GM23248 (cell line): ENCODE measurements around the gene SMARCD2. TPM values are rescaled to one million over a fixed set of nuclear protein-coding genes. Genes with fewer than 3 reads are reported as not detected.

Experiments
- DNase-seq: peaks from one replicate; pipeline ENCODE4 v3.0.0-alpha.2; 2015
- H2AFZ ChIP-seq: fragments of 200-600 bp; sonication (generic); 2 replicates; pipeline ENCODE4 v1.6.1; 2016; ENCODE audit warnings: antibody characterized with exemption
- H3F3A ChIP-seq: fragments of 200-600 bp; sonication (generic); 2 replicates; pipeline ENCODE4 v1.6.1; 2016; ENCODE audit warnings: mild to moderate bottlenecking, antibody characterized with exemption, mixed run types; ENCODE audit not compliant: insufficient read depth
- H3K27ac ChIP-seq: fragments of 200-600 bp; sonication (generic); 2 replicates; pipeline ENCODE4 v1.5.1; 2016; ENCODE audit warnings: mild to moderate bottlenecking
- H3K27me3 ChIP-seq: fragments of 200-600 bp; sonication (generic); replicated peaks from 2 replicates; pipeline ENCODE4 v1.6.1; 2016; ENCODE audit warnings: mild to moderate bottlenecking; ENCODE audit not compliant: insufficient read depth
- H3K36me3 ChIP-seq: fragments of 200-600 bp; sonication (generic); 2 replicates; pipeline ENCODE4 v1.6.1; 2016; ENCODE audit warnings: low read depth, mild to moderate bottlenecking
- H3K4me1 ChIP-seq: fragments of 200-600 bp; sonication (generic); 2 replicates; pipeline ENCODE4 v1.6.1; 2016; ENCODE audit warnings: mild to moderate bottlenecking; ENCODE audit not compliant: insufficient read depth
- H3K4me2 ChIP-seq: fragments of 200-600 bp; sonication (generic); one replicate; pipeline ENCODE4 v1.6.1; 2016; ENCODE audit warnings: mild to moderate bottlenecking; ENCODE audit not compliant: unreplicated experiment
- H3K4me3 ChIP-seq: fragments of 200-600 bp; sonication (generic); 2 replicates; pipeline ENCODE4 v1.5.1; 2016; ENCODE audit warnings: mild to moderate bottlenecking
- H3K79me2 ChIP-seq: fragments of 200-600 bp; sonication (generic); 2 replicates; pipeline ENCODE4 v1.6.1; 2016; ENCODE audit warnings: mild to moderate bottlenecking; ENCODE audit not compliant: insufficient read depth
- H3K9ac ChIP-seq: fragments of 200-600 bp; sonication (generic); 2 replicates; pipeline ENCODE4 v1.6.1; 2016; ENCODE audit warnings: mild to moderate bottlenecking
- H3K9me2 ChIP-seq: fragments of 200-600 bp; sonication (generic); 2 replicates; pipeline ENCODE4 v1.6.1; 2016; ENCODE audit warnings: mixed run types, mild to moderate bottlenecking, moderate library complexity; ENCODE audit not compliant: insufficient read depth
- H3K9me3 ChIP-seq: fragments of 200-600 bp; sonication (generic); one replicate; pipeline ENCODE4 v1.6.1; 2017; ENCODE audit warnings: low read depth
- H4K20me1 ChIP-seq: fragments of 200-600 bp; sonication (generic); 2 replicates; pipeline ENCODE4 v1.6.0; 2016; ENCODE audit not compliant: insufficient read depth
- EZH2 ChIP-seq: fragments of 200-600 bp; sonication (generic); IDR thresholded peaks from 2 replicates; pipeline ENCODE4 v1.6.1; 2018; ENCODE audit warnings: antibody characterized with exemption, mild to moderate bottlenecking; ENCODE audit not compliant: insufficient read depth, poor library complexity, severe bottlenecking
- EZH2phosphoT487 ChIP-seq: fragments of 200-600 bp; sonication (generic); IDR thresholded peaks from 2 replicates; pipeline ENCODE4 v1.6.1; 2018; ENCODE audit warnings: antibody characterized with exemption, moderate library complexity, mild to moderate bottlenecking, low read depth; ENCODE audit not compliant: insufficient read depth
- WGBS, 2 experiments: methylation state at CpG; one replicate each; pipeline ENCODE4 v1.1.6; 2015 to 2017; ENCODE audit warnings: low lambda C conversion rate in 2 of 2, low coverage in 1 of 2; ENCODE audit errors: missing lambda C conversion rate in 2 of 2; 5-methylcytosine and 5-hydroxymethylcytosine counted together
- in situ Hi-C: fragments of 300-500 bp; cut with MboI; formaldehyde crosslinking; loops from 2 replicates; pipeline ENCODE4 v1.15.0; 2020
- polyA plus RNA-seq: library from polyadenylated mRNA; unstranded; fragments of >200 nt; fragmentation: Nextera tagmentation; extraction: Ambion mirVana; gene quantifications from 2 replicates; pipeline ENCODE4 v1.2.1, GENCODE V29; 2016
- total RNA-seq: library from RNA; depleted of rRNA; stranded (reverse); fragments of >200 nt; shearing (Covaris generic); gene quantifications from 2 replicates; pipeline ENCODE4 v1.2.3, GENCODE V29; 2014

SMARCD2 gene
- total and polyA plus RNA-seq, 2 experiments from 2014 or later, result 29.3 to 88.5 TPM

GRCh38 chr17:63823659-63824331 lies 18.7 kb downstream of the SMARCD2 start:
- Histone ChIP-seq H3K9me2 (no peaks in the 10 kb centered on the region), H3K4me3 (no peak overlapping the region), H3K79me2 (peaks cover 79% of the 10 kb centered on the region), H3K9me3 (no peaks in the 10 kb centered on the region), H3K4me1 (peaks cover 6% of the 10 kb centered on the region), H4K20me1 (no peaks in the 10 kb centered on the region), H3K9ac (no peak overlapping the region), H3K27ac (no peak overlapping the region), H3K36me3 (peaks cover 69% of the 10 kb centered on the region), H3F3A (peaks cover 34% of the 10 kb centered on the region), H2AFZ (no peak overlapping the region), H3K27me3 (no peaks in the 10 kb centered on the region), H3K4me2 (no peak overlapping the region)
- 88 to 92% methylated on average over 13 of the region's 13 CpGs for WGBS, 2 experiments
- TF ChIP-seq EZH2phosphoT487 (no peak), EZH2 (no peak)
- DNase-seq, result no peak
- in situ Hi-C loops, result no loop called here

- peaks cover 66% of the 10 kb centered on the region for H3K79me2 ChIP-seq
- H3K9me3 ChIP-seq, result no peaks in the 10 kb centered on the region
- no peak overlapping the region for H3K4me3 ChIP-seq
- in situ Hi-C loops, result no loop called here
- TF ChIP-seq EZH2phosphoT487 (no peak), EZH2 (no peak)
- H3K36me3 ChIP-seq, result peaks cover 76% of the 10 kb centered on the region
- H3K4me1 ChIP-seq, result no peaks in the 10 kb centered on the region; the same call in 1 of the 2 replicates
- H2AFZ ChIP-seq, result no peak overlapping the region
- H3K9me2 ChIP-seq, result no peaks in the 10 kb centered on the region
- no peak overlapping the region for H3K4me2 ChIP-seq
- DNase-seq, result no peak
- no peaks in the 10 kb centered on the region for H3K27me3 ChIP-seq
- H3F3A ChIP-seq, result peaks cover 45% of the 10 kb centered on the region
- H3K27ac ChIP-seq, result no peak overlapping the region
- H3K9ac ChIP-seq, result no peak overlapping the region
- H4K20me1 ChIP-seq, result no peaks in the 10 kb centered on the region
Measured at GRCh38 chr17:63822537-63822936, 19.9 kb downstream of the SMARCD2 start.

GRCh38 chr17:63821804-63822203 lies 20.7 kb downstream of the SMARCD2 start:
- Histone ChIP-seq H2AFZ (no peak overlapping the region), H3K27me3 (no peaks in the 10 kb centered on the region), H3K4me3 (no peak overlapping the region), H3K9ac (no peak overlapping the region), H3K9me3 (no peaks in the 10 kb centered on the region), H3K36me3 (peaks cover 84% of the 10 kb centered on the region), H3K4me2 (no peak overlapping the region), H3F3A (peaks cover 52% of the 10 kb centered on the region), H4K20me1 (no peaks in the 10 kb centered on the region), H3K9me2 (no peaks in the 10 kb centered on the region), H3K27ac (no peak overlapping the region), H3K4me1 (no peaks in the 10 kb centered on the region; the same call in 1 of the 2 replicates), H3K79me2 (peaks cover 66% of the 10 kb centered on the region)
- in situ Hi-C loops, result no loop called here
- TF ChIP-seq EZH2phosphoT487, result no peak
- no peak for TF ChIP-seq EZH2
- 63 to 76% methylated on average over 6 of the region's 6 CpGs for WGBS, 2 experiments
- DNase-seq, result no peak

- H3K9me2 ChIP-seq, result no peaks in the 10 kb centered on the region
- TF ChIP-seq EZH2 (no peak), EZH2phosphoT487 (no peak)
- no peaks in the 10 kb centered on the region for H3K9me3 ChIP-seq
- H3K4me1 ChIP-seq, result peaks cover 4% of the 10 kb centered on the region; the same call in 1 of the 2 replicates
- H3K36me3 ChIP-seq, result peaks cover 91% of the 10 kb centered on the region
- H3K4me2 ChIP-seq, result no peak overlapping the region
- H3K9ac ChIP-seq, result no peak overlapping the region
- H3K27me3 ChIP-seq, result no peaks in the 10 kb centered on the region
- no peak for DNase-seq
- in situ Hi-C loops, result no loop called here
- no peak overlapping the region for H2AFZ ChIP-seq
- WGBS, 2 experiments, result 69 to 76% methylated on average over 10 of the region's 10 CpGs
- H3K27ac ChIP-seq, result no peak overlapping the region
- peaks cover 59% of the 10 kb centered on the region for H3K79me2 ChIP-seq
- peaks cover 60% of the 10 kb centered on the region for H3F3A ChIP-seq
- H4K20me1 ChIP-seq, result no peaks in the 10 kb centered on the region
- H3K4me3 ChIP-seq, result no peak overlapping the region
Measured at GRCh38 chr17:63820963-63821561, 21.4 kb downstream of the SMARCD2 start.
